ENCODE measurements around the gene ADARB2.

Gene ADARB2

DNA sequence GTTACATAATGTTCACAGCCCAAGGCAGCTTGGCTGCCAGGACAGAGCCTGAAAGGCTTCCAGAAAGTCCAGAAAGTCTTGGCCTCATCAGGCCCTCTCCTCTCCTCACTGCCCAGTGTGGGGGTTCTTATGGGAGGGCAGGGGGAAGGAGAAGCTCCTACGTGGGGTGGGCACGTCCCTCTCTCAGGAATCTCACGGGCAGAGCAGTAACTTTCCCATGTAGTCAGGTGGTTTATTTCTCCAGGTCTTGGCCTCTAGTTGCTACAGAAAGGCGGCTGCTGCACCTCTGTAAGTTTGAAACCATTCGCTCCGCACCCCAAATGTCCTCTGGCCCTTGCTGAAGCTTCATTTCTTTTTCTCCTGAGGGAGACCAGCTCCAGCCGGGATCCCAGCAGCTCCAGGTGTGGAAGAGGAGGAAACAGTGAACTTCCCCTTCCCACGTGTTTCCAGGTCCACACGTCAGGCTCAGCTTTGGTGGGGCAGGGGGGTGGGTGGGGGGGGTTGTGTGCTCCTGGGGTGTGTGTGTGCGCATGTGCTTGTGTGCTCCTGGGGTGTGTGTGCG, 360.9 kb downstream of the ADARB2 start:
- no peak for FAIRE-seq

DNA sequence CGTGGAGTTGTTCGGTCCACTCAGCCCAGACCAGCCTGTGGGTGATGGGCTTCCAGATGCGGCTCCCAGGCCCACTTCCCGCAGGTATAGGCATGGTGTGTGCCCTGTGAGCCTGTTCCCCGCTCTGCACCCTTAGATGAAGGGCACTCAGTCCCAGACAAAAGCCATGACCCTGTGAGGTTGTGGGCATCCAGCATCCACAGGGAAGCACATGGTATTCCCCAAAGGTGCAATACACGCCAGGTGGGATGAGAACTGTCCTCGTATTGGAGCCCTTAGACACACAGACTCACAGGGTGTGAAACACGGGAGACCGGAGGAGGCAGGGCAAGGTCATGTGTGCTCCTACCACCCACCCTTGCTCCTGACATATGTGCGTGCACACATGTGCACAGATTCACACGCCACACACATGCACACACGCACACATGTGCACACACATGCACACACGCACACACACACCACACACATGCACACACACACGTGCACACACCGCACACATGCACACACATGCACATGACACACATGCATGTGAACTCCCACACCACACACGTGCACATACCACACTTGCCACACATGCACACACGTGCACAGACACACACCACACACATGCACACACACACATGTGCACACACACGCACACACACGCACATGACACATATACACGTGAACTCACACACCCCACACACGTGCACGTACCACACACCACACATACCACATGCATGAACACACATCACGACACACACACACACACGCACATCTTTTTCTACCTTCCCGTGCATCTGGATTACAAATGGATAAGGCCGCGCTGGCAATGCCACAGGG, 361.8 kb downstream of the ADARB2 start:
- FAIRE-seq = no peak

DNA sequence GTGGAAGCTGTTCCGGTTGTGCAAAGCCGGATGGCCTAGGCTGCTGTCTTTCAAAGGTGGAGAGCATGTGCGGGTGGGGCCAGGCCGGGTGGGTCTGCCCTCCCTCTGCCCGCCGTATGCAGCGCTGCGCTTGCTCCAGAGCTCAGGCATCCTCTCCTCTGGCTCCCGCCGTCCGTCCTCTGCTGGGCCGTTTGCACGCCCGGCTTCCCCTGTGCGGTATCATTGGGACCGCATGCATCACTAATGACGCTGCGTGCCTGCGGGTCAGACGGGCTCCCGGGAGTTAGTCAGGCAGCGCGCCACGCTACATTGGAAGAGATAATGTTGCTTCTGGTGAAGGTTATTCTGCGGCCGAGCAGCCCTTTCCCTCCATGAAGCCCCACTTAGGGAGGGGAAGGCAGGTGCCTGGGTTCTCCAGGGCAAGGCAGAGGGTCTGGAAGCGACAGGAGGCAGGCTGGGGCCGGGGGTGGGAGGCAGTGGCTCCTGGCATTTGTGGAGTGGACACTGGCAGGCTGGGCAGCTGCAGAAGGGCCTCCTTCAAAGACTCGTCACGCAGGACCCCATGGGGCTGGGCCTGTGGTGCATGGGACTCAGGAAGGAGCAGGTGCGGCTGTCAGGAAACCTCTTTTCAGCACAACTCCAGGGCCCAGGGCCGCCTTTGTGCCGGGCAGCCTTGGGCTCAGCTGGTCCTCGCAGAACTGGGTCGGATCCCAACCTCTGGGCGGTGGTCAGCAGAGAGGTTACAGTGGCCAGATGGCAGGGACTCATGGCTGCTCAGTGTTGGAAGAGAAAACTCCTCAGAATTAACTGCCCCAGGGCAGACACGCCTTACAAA, 362.6 kb downstream of the ADARB2 start:
- FAIRE-seq = no peak

DNA sequence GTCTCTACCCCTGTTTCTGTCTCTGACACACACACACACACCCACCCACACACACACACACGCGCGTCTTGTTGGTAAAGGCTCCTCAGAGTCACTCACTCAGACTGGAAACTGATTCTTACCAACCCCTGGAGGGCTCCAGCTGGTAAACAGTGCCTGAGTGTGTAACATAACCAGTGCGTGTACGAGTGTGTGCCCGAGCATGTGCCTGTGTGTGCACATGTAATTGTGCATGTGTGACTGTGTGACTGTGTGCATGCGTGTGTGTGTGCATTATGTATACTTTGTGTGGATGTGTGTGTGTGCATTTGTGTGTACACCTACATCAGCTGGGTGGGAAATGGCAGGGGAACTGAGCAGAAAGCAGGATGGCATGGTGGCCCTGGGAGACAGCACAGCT, 364.0 kb downstream of the ADARB2 start:
- FAIRE-seq = no peak

DNA sequence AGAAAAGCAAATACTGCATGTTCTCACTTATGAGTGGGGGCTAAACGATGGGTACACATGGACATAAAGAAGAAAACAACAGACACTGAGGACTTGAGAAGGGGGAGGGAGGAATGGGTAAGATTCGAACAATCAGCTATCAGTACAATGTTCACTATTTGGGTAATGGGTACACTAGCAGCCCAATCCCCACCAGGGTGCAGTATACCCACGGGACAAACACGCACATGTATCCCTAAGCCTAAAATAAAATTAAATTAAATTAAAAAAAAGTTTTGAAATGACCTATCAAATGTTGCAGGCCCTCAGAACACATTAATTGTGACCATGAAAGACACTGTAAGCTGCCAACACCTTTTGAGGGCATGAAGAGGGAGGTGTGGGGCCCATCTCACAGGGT, 365.1 kb downstream of the ADARB2 start:
- FAIRE-seq = no peak

- no peak for FAIRE-seq
Observed at GRCh38 chr10:1370298-1370697, 367.0 kb downstream of the ADARB2 start.

GRCh38 chr10:1369665-1370064, 367.7 kb downstream of the ADARB2 start:
- no peak for FAIRE-seq

GRCh38 chr10:1369197-1369596, 368.1 kb downstream of the ADARB2 start:
- FAIRE-seq = no peak

DNA sequence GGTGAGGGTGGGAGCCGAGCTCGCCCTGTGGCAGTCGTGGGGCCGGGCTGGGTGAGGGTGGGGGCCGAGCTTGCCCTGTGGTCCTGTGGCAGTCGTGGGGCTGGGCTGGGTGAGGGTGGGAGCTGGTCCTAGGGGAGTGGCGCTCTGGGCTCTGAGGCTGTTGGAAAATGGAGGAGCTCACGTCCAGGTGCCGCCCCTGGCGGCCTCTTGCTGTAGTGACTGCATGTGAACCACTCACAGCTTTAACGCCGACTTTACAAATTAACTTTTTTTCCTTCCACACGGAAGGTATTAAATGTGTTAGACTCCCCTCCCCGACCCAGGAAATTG, 368.5 kb downstream of the ADARB2 start:
- FAIRE-seq = no peak

DNA sequence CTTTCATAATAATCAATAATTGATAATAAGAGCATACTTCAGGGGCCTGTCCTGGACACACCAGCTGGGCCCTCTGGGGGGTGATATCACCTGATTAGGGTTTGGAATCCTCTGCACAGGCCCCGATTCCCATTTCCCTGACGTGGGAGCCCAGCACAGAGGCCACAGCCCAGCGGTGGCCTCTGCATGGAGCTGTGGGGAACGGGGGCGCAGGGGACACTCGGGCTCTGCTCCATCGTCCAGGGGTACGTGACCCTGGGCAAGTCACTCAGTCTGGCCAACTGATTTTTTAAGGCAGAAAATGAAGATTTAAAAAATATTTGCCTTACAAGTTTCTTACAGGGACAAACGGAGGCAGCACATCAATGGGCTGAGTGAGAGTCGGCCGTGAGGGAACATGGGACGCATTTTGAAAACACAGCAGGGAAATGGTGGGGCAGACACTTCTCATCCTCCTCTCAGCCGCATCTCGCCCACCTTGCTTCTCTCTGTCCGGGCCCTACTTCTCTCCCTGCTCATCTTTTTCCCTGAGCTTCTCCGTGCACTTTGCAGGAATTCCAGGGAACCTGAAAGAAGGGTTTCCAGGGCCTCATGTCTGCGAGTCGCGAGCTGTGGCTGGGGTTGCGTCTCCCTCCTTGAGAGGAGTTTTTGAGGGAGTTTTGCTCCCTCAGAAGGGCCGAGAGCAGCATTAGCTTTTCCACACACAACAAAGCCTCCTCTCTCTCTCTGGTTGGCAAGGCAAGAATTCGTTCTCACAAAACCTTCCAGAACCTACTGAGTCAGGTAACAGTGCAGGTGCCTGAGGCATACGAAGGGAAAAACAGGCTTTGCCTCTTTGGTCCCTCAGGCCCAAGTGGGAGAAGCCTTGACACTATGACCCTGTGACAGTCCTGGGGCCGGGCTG, 369.1 kb downstream of the ADARB2 start:
- no peak for FAIRE-seq

DNA sequence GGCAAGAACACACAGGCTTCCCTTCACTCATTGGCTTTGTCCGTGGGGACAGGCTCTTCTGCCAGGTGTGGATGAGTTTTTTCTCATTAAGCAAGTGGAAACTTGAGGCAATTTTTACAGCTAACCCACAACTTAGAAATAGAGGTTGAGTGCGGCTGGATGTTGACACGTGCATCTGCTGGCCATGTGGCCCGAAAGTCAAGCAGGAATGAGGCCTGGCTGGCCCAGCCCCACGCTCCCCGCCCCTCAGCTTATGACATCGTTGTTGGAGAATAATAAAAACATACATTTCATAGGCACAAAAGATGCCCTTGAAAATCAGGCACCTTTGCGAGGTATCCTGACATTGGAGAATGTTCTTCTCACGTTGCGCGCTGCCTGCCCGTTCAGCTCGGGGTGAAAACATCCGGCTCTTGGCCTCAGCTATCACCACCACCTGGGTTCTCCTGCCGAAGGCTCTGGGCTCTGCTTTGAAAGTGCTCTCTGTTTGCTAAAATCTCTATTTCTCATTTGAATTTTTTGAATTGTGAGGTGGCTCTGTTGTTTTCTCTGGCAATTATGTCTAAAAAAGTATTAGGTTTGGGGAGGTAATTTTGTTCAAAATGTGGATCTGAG, 370.4 kb downstream of the ADARB2 start:
- no peak for FAIRE-seq

DNA sequence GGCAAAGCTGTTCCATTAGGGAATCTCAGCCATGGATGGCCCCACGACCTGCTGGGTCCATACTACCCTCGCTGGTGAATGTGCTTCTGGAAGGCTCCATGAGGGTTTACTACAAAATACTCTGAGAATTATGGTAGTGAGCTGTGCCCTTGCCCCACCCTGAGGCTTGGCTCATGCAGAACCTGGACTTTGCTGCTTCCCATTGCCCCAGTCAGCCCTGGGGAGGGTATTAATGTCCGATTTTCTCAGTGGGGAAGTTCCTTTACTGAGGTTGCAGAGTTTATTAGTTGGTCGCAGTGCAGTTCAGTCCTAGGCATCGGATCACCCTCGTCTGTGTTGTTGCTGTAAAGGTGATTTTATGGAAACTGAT, 371.0 kb downstream of the ADARB2 start:
- no peak for FAIRE-seq

GRCh38 chr10:1365540-1366321, 371.6 kb downstream of the ADARB2 start:
- FAIRE-seq = no peak

DNA sequence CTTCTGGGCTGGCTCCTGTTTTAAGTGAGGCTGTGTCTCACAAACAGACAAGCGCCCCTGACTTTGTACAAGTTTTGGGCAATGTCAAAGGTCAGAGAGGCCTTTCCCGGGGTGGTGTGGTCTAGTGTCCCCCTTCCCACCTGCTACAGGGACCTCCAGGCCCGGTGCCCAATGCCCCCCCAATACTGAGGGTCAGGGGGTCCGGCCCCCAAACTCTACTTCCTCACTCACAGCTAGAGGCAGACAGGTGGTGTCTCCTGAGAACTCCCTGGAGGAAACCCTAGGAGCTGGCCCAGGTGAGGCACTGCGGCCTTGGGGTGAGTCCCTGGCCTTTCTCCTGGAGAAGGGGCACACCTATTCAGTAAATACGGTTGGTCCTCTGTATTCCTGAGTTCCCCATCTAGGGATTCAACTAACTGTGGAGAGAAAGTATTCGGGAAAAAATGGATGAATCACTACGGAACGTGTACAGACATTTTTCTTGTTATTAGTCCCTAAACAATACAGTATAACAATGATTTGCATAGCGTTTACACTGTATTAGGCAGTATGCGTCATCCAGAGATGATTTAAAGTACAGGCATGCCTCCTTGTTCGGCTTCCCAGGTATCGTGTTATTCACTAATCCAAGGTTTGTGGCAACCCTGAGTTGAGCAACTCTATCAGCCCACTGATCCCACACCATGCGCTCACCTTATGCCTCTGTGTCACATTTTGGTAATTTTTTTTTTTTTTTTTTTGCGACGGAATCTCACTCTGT, 373.0 kb downstream of the ADARB2 start:
- FAIRE-seq = no peak

DNA sequence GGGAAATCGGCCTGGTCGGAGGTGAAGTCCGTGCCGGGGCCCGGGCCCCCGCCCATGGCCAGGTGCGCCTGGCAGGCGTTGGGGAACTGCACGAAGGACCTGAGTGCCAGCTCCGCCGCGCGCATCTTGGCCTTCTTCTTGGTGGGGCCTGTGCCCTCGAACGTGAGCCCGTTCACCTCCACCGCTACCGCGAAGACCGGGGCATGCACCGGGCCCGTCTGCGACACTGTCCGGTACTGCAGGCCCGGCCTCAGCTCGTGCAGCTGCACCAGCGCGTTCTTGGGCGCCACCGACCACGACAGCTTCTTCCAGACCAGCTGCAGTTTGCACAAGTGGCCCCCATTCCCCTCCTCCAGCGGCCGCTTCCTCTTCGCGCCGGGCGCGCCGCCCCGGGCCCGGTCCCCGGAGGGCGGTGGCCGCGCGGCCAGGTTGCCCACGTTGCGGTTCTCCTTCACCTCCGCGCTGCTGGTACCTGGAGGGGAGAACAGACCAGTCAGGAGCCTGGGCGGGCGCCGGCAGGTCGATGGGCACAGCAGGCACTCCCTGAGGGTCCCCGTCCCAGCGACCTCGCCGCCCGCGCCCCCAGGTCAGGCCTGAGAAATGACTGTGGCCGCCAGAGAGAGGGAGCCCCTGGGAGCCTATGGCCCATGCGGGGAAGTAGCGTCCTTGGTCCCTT, 373.7 kb downstream of the ADARB2 start:
- FAIRE-seq = no peak

DNA sequence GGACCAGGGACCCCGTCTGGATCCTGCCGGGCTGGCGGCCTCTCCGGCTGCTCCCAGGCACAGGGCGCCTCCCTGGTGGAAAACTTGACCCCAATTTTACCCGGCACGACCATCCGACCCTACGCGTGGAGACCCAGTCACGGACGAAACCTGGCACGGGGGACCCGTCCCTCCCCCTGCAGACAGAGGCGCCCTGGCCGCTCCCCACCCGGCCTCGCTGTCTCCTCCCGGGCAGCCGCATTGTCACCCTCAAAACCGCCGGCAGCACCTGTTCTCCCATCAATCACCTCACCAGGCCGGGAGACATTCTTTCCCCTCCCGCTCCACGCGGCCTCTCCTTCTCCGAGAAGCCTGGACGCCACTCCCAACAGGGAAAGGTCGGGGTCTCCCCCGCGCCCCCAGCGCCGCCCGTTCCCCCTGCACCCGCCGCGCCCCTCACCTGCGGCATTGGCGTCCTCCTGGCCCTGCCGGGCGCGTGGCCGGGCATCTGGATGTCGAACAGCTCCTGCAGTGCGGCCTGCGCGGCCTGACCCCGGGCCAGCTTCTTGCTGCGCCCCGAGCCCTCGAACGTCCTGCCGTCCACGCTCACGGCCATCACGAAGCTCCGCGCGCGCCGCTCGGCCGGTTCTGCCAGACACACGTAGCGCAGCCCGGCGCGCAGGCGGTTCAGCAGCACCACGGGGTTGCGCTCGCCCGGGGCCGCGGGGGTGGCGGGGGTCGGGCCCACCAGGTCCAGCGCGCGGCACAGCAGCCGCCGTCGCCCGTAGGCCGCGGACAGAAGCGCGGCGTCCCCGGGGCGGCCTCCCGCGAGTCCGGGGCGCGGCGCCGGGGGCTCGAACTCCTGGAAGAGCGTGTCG, 374.5 kb downstream of the ADARB2 start:
- no peak for FAIRE-seq

- no peak for FAIRE-seq
Observed at GRCh38 chr10:1361411-1362105, 375.8 kb downstream of the ADARB2 start.

DNA sequence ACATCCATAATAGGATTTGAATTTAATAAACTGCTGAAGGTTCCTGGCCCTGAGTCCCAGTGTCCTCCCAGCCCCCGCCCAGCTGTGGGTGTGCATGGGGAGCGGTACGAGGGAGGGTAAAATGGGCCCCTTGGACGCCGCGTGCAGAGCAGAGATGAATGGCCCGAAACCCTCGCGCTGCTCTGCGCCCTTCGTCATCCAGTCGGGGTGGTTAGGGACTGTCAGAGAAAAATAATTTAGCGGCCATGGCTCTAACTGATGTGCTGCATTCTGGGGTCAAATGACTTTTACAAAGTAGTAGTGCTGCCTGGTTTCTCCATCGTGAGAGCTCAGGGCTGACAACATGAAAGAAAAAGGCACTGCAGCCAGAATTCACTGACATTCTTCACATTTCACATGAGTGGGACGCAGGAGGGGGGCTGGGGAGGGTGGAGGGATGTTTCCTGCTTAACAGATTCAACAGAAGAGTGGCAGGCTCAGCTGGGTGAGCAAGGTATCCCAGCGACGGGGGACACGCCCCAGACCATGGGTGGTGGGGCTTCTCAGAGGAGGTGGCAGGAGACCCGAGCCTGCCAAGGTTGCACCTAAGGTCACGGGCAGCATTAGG, 376.7 kb downstream of the ADARB2 start:
- no peak for FAIRE-seq

Data from colon (tissue), 2 donors.